ENCODE results near the gene GCA. TPM values are rescaled to one million over a fixed set of nuclear protein-coding genes. Genes with fewer than 3 reads are reported as not detected.

GCA gene
- polyA plus RNA-seq, 2 of the 4 experiments (the other 2 are of a cell fraction) = 6.6 to 17.8 TPM

DNA sequence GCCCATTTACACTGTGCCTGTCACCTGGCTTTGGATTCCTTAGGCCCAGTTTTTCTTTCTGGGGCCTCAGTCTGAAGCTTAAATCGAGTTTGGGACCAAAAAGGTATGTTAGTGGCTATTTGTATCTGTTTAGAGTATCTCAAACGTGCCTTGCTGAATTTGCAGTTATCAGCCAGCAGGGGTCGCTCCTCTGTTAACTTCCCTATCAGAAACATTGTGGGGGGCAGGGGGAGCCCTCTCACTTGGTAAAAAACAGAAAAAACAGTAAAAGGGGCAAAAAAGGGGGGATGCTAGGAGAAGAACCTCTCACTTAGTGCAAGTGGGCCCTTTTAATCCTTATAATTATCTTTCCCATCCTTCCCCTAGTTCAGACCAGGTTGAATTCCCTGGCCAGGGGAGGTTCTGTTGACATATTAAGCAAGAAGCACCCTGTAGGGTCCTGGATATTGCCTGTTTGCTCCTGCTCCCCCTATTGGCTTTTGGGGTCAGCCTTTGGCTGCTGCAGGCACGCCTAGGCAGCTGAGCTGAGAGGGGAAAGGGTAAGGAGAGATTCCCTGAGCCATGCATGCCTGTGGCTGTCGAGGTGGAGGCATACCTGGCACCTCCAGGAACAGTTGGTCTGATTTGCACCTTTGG lies 16.7 kb upstream of the GCA start:
- TF ChIP-seq, protein P1, sequence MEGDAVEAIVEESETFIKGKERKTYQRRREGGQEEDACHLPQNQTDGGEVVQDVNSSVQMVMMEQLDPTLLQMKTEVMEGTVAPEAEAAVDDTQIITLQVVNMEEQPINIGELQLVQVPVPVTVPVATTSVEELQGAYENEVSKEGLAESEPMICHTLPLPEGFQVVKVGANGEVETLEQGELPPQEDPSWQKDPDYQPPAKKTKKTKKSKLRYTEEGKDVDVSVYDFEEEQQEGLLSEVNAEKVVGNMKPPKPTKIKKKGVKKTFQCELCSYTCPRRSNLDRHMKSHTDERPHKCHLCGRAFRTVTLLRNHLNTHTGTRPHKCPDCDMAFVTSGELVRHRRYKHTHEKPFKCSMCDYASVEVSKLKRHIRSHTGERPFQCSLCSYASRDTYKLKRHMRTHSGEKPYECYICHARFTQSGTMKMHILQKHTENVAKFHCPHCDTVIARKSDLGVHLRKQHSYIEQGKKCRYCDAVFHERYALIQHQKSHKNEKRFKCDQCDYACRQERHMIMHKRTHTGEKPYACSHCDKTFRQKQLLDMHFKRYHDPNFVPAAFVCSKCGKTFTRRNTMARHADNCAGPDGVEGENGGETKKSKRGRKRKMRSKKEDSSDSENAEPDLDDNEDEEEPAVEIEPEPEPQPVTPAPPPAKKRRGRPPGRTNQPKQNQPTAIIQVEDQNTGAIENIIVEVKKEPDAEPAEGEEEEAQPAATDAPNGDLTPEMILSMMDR (IDR thresholded peaks at IDR 0.05) = peak; percentile 21; the same call in 1 of the 3 replicates
- TF ChIP-seq FOSB (CRISPR knock-in tag; IDR thresholded peaks at IDR 0.05) (no peak), CHD2 (IDR thresholded peaks at IDR 0.05; ENCODE audit: low read length, partially characterized antibody) (no peak), RCOR1 (IDR thresholded peaks at IDR 0.05; ENCODE audit: low read depth, low read length) (no peak), RAD21 (conservative IDR thresholded peaks at IDR 0.05 in 1 of 2, IDR thresholded peaks at IDR 0.05 in 1 of 2) (0 out of 5 replicates have a peak, but pooled peaks of 1 of the 2 experiments have one; percentile 9), CHD4 (IDR thresholded peaks at IDR 0.05; ENCODE audit: borderline replicate concordance) (no peak)
- H3K9me3 ChIP-seq = no peaks in the 10 kb centered on the region
- peak in 1 of 2 experiments; percentile 54; a peak in 2 of 6 replicates for ATAC-seq
- 25% methylated on average over 5 of the region's 5 CpGs for WGBS (ENCODE audit: missing lambda C conversion rate)
- no peak for DNase-seq (ENCODE audit: low read depth in 1 of 2, low spot score in 1 of 2)
- ChIA-PET CTCF (interaction anchor here (1.7 kb wide), 1 partner anchor 19 kb away, joined by 3 read pairs; no protein-coding TSS in a partner anchor), POLR2A (no interaction called here)
- no peak overlapping the region for H3K27ac ChIP-seq
- H3K4me3 ChIP-seq = no peak overlapping the region
- no peaks in the 10 kb centered on the region for H3K4me1 ChIP-seq
- no peak overlapping the region for H3K4me2 ChIP-seq
- FAIRE-seq = no peak

DNA sequence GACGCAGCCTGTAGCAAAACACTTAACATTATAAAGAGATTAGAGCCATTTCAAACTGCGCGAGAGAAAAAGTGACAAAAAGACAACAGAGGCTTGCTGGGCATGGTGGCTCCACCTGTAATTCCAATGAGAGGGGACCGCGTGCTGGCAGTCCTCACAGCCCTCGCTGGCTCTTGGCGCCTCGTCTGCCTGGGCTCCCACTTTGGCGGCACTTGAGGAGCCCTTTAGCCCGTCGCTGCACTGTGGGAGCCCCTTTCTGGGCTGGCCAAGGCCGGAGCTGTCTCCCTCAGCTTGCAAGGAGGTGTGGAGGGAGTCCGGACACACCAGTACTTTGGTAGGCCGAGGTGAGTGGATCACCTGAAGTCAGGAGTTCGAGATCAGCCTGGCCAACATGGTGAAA lies 16.1 kb upstream of the GCA start:
- POLR2A ChIA-PET = no interaction called here
- DNase-seq (ENCODE audit: low read depth in 1 of 2, low spot score in 1 of 2) = no peak
- Histone ChIP-seq H3K4me1 (no peaks in the 10 kb centered on the region), H3K27ac (no peak overlapping the region), H3K4me2 (no peak overlapping the region), H3K9me3 (no peaks in the 10 kb centered on the region), H3K4me3 (no peak overlapping the region)
- 69% methylated on average over 12 of the region's 15 CpGs for WGBS (ENCODE audit: missing lambda C conversion rate)
- FAIRE-seq = no peak
- no peak for ATAC-seq
- CTCF ChIA-PET = no interaction called here
- TF ChIP-seq BHLHE40 (IDR thresholded peaks at IDR 0.05; ENCODE audit: low read depth, low read length) (no peak), CEBPB (IDR thresholded peaks at IDR 0.05) (no peak), ZSCAN20 (CRISPR knock-in tag; IDR thresholded peaks at IDR 0.05) (no peak), RNF2 (IDR thresholded peaks at IDR 0.05; ENCODE audit: borderline replicate concordance, low read depth) (no peak), KDM1A (IDR thresholded peaks at IDR 0.05; ENCODE audit: low read depth) (no peak), HOXB5 (CRISPR knock-in tag; IDR thresholded peaks at IDR 0.05) (no peak), KDM5A (IDR thresholded peaks at IDR 0.05) (no peak), CHD2 (IDR thresholded peaks at IDR 0.05; ENCODE audit: low read length, partially characterized antibody) (no peak), RAD21 (conservative IDR thresholded peaks at IDR 0.05 in 1 of 2, IDR thresholded peaks at IDR 0.05 in 1 of 2) (no peak), SMC3 (IDR thresholded peaks at IDR 0.05) (no peak)
- TF ChIP-seq, protein P2, sequence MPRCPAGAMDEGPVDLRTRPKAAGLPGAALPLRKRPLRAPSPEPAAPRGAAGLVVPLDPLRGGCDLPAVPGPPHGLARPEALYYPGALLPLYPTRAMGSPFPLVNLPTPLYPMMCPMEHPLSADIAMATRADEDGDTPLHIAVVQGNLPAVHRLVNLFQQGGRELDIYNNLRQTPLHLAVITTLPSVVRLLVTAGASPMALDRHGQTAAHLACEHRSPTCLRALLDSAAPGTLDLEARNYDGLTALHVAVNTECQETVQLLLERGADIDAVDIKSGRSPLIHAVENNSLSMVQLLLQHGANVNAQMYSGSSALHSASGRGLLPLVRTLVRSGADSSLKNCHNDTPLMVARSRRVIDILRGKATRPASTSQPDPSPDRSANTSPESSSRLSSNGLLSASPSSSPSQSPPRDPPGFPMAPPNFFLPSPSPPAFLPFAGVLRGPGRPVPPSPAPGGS (IDR thresholded peaks at IDR 0.05) = no peak

DNA sequence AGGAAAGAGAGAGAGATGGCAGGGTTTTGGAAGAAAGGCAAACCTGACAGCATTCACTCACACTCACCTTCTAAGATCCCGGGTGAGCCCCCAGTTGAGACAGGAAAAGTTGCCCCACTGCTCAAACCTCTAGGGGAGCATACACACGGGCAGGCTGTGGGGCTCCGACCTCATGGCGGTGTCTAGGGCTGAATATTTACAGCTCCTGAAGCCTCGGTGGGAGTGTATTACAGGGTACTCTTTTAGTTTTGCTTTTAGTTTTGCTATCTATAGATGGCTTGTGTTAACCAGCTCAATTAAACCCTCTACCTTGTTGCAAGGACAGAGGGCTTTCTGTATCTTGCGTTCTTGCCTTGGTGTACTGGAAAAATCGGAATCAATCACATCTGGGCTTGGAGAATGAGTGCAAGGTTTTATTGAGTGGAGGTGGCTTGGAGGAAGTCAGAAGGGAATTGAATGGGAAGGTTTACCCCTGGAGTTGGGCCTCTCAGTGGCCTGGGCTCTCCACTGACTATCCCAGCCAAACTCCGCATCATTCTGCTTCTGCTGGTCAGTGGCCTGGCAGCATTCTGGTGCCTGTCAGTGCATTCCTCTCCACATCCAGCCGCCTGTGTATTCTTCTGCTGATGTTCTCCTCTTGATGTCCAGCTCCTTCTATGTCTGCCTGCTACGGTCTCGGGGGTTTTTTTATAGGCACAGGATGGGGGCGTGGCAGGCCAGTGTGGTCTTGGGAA lies 15.3 kb upstream of the GCA start:
- Histone ChIP-seq H3K4me3 (no peak overlapping the region), H3K27ac (no peak overlapping the region), H3K9me3 (no peaks in the 10 kb centered on the region), H3K4me2 (no peak overlapping the region), H3K4me1 (no peaks in the 10 kb centered on the region)
- DNase-seq (ENCODE audit: low read depth in 1 of 2, low spot score in 1 of 2) = no peak
- no peak for FAIRE-seq
- ATAC-seq = no peak
- CTCF ChIA-PET = no interaction called here
- 78% methylated on average over 12 of the region's 12 CpGs for WGBS (ENCODE audit: missing lambda C conversion rate)
- POLR2A ChIA-PET = no interaction called here
- TF ChIP-seq KDM1A (IDR thresholded peaks at IDR 0.05; ENCODE audit: low read depth) (no peak), HOXA7 (CRISPR knock-in tag; IDR thresholded peaks at IDR 0.05) (no peak), EHMT2 (IDR thresholded peaks at IDR 0.05; ENCODE audit: low read depth) (no peak), CEBPB (IDR thresholded peaks at IDR 0.05) (no peak), NFE2L2 (conservative IDR thresholded peaks at IDR 0.05; ENCODE audit: low read length) (no peak), RAD21 (conservative IDR thresholded peaks at IDR 0.05 in 1 of 2, IDR thresholded peaks at IDR 0.05 in 1 of 2) (no peak)
- TF ChIP-seq, protein P3, sequence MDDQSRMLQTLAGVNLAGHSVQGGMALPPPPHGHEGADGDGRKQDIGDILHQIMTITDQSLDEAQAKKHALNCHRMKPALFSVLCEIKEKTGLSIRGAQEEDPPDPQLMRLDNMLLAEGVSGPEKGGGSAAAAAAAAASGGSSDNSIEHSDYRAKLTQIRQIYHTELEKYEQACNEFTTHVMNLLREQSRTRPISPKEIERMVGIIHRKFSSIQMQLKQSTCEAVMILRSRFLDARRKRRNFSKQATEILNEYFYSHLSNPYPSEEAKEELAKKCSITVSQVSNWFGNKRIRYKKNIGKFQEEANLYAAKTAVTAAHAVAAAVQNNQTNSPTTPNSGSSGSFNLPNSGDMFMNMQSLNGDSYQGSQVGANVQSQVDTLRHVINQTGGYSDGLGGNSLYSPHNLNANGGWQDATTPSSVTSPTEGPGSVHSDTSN (IDR thresholded peaks at IDR 0.05) = no peak
- TF ChIP-seq, protein P4, sequence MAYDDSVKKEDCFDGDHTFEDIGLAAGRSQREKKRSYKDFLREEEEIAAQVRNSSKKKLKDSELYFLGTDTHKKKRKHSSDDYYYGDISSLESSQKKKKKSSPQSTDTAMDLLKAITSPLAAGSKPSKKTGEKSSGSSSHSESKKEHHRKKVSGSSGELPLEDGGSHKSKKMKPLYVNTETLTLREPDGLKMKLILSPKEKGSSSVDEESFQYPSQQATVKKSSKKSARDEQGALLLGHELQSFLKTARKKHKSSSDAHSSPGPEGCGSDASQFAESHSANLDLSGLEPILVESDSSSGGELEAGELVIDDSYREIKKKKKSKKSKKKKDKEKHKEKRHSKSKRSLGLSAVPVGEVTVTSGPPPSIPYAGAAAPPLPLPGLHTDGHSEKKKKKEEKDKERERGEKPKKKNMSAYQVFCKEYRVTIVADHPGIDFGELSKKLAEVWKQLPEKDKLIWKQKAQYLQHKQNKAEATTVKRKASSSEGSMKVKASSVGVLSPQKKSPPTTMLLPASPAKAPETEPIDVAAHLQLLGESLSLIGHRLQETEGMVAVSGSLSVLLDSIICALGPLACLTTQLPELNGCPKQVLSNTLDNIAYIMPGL (CRISPR knock-in tag; IDR thresholded peaks at IDR 0.05; ENCODE audit: borderline replicate concordance) = no peak
- TF ChIP-seq, protein P5, sequence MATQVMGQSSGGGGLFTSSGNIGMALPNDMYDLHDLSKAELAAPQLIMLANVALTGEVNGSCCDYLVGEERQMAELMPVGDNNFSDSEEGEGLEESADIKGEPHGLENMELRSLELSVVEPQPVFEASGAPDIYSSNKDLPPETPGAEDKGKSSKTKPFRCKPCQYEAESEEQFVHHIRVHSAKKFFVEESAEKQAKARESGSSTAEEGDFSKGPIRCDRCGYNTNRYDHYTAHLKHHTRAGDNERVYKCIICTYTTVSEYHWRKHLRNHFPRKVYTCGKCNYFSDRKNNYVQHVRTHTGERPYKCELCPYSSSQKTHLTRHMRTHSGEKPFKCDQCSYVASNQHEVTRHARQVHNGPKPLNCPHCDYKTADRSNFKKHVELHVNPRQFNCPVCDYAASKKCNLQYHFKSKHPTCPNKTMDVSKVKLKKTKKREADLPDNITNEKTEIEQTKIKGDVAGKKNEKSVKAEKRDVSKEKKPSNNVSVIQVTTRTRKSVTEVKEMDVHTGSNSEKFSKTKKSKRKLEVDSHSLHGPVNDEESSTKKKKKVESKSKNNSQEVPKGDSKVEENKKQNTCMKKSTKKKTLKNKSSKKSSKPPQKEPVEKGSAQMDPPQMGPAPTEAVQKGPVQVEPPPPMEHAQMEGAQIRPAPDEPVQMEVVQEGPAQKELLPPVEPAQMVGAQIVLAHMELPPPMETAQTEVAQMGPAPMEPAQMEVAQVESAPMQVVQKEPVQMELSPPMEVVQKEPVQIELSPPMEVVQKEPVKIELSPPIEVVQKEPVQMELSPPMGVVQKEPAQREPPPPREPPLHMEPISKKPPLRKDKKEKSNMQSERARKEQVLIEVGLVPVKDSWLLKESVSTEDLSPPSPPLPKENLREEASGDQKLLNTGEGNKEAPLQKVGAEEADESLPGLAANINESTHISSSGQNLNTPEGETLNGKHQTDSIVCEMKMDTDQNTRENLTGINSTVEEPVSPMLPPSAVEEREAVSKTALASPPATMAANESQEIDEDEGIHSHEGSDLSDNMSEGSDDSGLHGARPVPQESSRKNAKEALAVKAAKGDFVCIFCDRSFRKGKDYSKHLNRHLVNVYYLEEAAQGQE (IDR thresholded peaks at IDR 0.05) = no peak
